GM19397 (cell line): ENCODE measurements around the gene WDR33.
A peak's percentile ranks its signal among the peaks of the same experiment; 100 is the strongest.
"Not testable (repeated sequence)": the region's sequence is repeated elsewhere in the genome, so short reads cannot be mapped to it uniquely, and the experiment has no call there.

Source experiments
- ATAC-seq: cut with Tn5 transposase; IDR thresholded peaks from one replicate; pipeline ENCODE4 v1.9.1; 2021; ENCODE audit warnings: mild to moderate bottlenecking, moderate library complexity; ENCODE audit not compliant: unreplicated experiment

Gene WDR33

DNA sequence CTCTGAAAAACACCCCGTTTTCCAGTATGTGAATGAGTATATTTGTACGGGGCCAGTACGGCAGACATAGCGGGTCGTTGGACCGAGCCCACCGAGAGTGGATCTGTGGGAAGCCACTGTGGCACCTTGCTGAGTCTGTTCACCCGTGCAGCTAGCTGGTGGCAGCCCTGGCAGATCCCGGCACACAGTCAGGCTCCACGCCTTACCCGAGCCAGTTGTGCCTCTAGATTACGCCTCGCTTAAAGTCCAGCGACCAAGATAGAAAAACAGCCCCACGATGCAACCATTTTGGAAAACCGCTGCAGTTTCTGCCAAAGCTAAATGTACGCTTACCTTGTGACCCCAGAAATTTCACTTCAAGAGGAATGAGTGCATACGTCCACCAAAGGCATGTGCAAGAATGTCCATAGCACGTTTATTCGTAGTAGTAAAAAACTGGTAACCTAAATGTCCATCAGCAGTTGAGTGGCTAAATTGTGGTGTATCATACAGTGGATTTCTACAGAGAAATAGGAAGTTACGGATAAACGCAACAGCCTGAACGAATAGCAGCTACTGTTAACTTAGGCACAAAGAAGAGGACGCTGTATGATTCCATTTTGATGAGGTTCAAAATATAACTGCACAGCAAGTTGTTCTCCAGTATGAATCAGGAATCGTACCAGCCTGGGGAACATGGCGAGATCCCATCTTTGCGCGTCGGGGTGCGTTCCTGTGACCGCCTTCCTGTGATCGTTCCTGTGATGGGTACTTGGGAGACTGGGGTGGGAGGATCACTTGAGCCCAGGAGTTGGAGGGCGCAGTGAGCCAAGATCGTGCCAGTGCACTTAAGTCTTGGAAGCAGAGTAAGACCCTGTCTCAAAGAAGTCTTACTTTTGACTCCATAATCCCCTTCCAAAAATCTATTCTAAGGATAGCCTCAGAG, 688 bp upstream of the WDR33 start:
- peak; percentile 32 for ATAC-seq

DNA sequence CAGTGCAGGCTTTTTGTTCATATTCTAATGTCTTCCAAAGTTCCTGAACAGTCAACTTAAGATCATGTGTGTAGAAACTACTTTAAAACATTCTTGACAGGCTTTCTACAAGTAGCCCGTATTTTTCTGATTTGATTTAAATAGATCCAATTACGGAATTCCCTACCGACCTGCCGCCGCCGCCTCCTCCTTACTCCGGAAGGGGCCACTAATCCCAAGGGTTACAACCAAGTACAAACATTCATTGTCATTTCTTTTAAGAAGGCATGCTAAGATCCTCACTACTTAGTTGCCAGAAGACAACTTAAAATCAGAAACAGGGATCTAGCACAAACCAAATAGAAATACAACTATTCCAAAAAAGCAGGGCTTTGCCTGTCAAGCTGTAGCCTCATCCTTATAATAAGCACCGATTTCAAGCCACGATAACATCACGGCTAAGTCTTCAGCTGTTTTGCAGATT, 784 bp downstream of the WDR33 start:
- ATAC-seq: no peak

DNA sequence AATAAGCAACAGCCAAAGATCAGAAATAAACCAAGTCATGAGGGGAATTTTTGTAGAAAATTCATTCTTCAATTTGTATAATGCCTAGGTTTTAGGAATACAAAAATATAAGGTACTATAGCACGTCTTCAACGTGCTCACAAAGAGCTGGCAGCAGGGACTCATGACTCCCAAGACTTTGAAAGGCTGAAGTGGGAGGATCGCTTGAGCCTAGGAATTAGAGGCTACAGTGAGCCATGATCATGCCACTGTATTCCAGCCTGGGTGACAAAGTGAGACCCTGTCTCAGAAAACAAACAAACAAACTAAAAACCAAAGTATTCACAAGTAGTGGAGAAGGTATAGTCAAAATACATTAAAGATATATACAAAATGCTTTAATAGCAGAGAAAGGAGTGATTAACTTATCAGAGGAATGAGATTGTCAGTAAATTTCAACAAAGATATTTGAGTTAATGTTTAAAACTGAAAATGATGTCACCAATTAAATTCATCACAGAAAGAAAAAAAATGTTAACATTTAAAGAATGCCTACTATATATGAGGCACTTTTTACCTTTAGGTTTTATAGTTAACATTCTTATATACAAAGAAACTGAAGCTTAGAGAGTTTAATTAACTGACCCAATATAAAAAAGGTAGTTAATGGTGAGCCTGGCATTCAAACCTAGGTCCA, 3.2 kb downstream of the WDR33 start:
- ATAC-seq: no peak

DNA sequence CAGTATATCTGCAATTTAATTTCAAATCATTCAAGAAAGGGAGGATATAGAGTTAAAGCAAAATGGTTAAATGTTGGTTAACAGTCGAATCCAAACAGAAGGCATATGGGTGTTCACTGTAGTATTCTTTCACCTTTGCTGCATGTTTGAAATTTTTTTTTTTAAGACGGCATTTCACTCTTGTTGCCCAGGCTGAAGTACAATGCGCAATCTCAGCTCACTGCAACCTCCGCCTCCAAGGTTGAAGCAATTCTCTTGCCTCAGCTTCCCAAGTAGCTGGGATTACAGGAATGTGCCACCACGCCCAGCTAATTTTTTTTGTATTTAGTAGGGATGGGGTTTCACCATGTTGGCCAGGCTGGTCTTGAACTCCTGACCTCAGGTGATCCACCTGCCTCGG, 4.1 kb downstream of the WDR33 start:
- ATAC-seq: not testable (repeated sequence)

DNA sequence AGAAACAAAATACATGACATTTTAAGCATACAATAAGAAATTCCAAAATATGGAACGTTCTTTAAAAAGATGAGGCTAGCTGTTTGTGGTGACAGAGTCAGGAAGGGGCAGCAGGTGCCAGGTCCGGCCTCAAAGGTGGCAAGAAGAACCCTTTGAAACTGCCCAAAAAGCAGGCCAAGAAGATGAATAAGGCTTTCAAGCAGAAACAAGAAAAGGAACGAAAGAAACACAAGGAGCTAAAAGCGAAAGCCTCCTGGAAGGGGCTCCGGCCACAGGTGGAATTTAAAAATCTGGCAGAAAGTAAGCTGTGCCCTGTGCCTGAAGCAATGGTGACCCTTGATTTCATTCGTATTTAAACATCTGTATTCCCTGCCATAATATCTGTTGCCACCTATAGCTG, 5.5 kb downstream of the WDR33 start:
- no peak for ATAC-seq

DNA sequence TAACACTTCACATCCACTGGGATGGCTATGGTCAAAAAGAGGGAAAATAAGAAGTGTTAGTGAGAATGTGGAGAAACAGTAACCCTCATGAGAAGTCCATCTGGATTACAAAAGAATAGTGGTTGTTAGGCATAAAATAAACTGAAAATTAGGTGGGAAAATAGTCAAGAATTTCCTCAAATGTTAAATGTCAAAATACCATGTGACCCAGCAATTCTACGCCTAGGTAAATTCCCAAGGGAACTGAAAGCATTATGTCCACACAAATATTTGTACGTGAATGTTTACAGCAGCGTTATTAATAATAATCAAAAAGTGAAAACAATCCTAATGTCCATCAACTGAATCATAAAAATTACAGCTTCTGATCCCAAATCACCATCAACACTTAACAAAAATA, 11.0 kb downstream of the WDR33 start:
- ATAC-seq: no peak

DNA sequence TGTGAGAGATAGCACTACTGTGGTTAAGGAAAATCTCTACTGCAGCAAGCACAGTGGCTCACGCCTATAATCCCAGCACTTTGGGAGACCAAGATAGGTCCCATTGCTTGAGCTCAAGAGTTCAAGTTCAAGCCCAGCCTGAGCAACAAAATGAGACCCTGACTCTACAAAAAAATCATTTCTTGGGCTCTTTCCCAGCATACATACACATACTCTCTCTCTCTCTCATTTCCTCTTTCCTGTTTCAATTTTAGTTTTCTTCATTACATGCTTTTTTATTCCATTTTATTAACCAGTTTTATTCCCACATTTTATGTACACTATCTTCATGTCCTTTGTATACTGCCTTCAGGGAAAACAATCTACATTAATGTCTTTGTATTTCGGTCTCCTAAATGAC, 14.6 kb downstream of the WDR33 start:
- no peak for ATAC-seq

DNA sequence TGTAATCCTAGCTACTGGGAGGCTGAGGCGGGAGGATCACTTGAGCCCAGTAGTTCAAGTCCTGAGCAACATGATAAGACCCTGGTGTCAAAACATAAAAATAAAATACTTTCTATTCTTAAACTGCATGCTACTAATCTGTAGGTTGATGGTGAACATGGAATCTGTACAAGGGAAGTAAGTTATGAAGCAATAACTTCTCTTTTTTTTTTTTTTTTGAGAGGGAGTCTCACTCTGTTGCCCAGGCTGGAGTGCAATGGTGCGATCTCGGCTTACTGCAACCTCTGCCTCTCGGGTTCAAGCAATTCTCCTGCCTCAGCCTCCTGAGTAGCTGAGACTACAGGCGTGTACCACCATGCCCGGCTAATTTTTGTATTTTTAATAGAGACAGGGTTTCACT, 16.1 kb downstream of the WDR33 start:
- not testable (repeated sequence) for ATAC-seq

DNA sequence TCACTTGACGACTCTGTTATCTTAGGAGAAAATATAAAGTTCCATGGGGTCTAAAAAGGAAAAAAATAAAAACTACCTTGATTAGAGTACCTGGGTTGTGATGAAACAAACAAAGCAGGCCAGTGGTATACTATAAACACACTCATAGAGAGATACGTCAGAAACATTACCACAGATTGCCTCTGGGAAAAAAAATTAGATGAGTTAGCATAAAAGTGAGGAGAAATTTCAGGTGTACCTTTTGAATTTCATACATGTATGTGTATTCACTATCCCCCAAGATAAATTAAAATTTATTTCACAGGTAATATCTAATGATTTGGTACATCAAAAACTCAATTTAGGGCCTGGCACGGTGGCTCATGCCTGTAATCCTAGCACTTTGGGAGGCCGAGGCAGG, 18.2 kb downstream of the WDR33 start:
- no peak for ATAC-seq

DNA sequence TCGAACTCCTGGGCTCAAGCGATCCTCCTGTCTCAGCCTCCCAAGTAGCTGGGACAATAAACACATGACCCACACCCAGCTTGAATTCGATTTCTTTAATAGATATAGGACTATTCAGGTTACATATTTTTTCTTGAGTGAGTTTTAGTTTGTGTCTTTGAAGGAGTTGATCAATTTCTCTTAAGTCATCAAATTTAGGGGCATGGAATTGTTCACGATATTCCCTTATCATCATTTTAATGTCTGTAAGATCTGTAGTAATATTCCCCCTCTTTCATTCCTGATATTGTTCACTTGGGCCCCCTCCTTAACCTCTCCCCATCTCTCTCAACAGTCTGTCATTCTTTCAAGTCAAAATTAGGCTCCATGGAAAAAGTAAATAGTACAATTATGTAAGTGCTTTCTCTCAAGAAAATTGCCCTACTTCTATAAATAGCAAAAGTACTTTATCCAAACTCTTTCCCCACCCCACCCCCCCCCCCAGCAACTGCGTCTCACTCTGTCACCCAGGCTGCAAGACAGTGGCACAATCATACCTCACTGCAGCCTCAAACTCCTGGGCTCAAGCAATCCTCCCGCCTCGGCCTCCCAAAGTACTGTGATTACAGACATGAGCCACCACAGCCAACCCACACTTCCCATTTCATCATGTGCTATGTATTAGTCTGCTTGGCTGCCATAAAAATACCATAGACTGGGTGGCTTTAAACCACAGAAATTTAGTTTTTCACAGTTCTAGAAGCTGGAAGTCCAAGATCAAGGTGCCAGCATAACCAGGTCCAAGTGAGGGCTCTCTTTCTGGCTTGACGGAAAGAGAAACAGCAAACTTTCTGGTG, 20.1 kb downstream of the WDR33 start:
- ATAC-seq: no peak

DNA sequence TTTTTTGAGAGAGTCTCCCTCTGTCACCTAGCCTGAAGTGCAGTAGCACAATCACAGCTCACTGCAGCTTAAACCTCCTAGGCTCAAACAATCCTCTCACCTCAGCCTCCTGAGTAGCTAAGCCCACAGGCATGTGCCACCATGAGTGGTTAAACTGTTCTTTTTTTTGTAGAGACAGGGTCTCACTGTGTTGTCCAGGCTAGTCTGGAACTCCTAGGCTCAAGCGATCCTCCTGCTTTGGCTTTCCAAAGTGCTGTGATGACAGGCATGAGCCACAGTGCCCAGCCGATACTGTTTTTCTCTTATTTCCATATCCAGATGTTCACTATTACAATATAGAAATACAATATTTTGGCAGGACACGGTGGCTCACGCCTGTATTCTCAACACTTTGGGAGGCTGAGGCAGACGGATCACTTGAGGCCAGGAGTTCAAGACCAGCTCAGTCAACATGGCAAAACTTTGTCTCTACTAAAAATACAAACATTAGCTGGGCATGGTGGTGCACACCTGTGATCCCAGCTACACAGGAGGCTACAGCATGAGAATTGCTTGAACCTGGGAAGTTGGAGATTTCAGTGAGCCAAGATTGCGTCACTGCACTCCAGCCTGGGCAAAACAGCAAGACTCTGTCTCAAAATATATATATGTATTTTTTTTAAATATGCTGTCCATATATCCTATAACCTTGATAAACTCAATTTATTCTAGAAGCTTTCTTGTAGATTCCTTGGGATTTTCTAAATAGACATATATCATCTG, 24.7 kb downstream of the WDR33 start:
- no peak for ATAC-seq

DNA sequence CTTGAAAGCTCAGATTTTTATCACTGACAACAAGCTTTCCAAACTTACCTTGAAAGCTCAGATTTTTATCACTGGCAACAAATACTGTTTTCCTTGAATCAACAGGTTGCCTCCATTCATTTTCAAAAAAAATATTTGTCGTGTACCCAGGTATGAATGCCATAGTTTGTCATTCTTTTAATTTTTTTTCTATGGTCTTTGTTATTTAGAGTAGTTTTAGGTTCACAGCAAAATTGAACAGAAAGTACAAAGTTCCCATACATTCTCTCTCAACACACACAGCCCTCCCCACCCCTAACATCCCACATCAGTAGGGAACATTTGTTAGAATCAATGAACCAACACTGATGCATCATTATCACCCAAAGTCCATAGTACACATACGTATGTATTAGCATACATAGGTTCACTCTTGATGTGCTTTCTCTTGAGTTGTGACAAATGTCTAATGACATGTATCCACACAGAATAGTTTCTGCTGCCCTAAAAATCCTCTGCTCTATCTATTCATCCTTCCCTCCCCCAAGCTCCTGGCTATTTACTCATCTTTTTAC, 25.9 kb downstream of the WDR33 start:
- no peak for ATAC-seq

DNA sequence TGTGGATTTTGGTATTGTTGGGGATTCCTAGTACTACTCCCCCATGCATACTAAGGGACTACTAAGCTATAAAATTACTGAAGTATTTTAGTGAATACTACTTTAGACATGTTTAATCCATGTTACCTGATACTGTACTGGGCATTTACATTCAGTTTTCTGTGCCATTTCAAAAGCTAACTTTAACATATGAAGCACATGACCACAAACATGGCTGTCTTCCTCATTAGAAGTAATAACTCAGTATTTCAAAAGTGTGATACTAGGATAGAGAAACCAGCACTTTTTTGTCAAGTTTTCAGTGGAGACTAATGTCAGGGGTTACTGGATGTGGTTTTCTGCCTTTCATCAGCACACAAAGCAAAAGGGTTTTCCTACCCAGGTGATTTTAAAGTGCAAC, 27.9 kb downstream of the WDR33 start:
- no peak for ATAC-seq

DNA sequence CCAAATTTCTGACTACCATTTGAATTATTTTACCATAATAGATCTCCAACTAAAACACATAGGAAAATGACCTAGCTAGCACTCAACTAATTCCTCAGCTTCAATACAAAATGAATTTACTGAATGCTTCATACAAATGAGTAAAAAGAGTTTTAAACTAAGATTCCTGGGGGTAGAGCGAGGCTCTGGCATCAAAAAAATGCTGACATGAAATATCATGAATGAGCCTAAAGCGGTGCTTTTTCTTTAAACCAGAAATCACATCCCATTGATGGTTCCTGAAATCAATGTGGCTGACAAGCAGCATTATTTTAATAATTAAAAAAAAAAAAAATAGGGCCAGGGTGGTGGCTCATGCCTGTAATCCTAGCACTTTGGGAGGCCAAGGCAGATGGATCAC, 32.1 kb downstream of the WDR33 start:
- ATAC-seq: no peak

DNA sequence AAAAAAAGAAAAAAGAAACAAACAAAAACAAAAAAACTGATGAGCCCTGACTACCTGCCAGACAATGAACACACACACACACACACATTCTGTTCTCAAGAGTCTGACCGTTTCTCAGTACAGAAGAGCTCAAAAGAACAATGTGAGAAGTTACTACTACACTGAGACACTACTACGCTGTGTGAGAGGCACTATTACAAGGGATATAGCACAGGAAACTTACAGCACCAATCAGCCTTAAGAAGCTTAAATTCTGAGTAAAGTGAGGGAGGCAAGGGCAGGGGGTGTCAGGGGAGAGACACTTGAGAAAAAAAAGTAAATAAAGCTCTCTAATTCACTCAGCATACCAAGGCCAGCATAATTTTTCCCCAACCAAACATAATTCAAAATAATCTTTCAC, 32.5 kb downstream of the WDR33 start:
- ATAC-seq: no peak

DNA sequence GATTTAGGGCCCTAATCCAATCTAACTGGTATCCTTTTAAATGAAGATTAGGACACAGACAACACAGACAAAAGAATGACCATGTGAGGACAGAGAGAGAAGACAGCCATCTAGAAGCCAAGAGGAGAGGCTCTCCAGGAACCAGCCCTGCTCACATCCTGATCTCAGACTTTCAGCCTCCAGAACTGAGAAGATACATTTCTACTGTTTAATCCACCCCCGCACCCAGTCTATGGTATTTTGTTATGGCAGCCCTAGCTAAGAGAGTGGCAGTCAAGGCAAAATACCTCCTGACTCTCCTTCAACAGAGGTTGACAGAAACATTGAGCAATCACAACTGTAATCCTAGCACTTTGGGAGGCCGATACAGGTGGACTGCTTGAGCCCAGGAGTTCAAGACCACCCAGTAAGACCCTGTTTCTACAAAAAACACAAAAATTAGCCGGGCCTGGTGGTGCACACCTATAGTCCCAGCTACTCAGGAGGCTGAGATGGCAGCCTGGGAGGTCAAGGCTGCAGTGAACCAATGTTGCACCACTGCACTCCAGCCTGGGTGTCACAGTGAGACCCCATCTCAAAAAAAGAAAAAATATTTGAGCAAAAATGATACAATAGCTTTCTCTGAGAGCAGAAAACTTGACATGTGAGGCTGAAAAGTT, 34.7 kb downstream of the WDR33 start:
- ATAC-seq: no peak

DNA sequence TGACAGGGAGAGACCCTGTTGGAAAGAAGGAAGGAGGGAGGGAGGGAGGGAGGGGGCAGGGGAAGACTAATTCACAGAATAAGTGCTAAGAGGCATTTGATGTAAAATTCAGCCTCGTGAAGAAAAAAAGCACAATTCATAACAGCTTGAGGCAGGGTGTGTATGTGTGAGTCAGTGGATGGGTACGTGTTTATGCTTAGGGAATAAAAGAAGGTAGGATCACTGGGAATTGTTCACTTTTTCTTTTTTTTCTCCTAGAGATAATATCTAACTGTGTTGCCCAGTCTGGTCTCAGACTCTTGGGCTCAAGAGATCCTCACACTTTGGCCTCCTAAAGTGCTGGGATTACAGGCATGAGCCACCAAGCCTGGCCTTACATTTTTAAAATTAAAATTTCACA, 39.2 kb downstream of the WDR33 start:
- no peak for ATAC-seq

DNA sequence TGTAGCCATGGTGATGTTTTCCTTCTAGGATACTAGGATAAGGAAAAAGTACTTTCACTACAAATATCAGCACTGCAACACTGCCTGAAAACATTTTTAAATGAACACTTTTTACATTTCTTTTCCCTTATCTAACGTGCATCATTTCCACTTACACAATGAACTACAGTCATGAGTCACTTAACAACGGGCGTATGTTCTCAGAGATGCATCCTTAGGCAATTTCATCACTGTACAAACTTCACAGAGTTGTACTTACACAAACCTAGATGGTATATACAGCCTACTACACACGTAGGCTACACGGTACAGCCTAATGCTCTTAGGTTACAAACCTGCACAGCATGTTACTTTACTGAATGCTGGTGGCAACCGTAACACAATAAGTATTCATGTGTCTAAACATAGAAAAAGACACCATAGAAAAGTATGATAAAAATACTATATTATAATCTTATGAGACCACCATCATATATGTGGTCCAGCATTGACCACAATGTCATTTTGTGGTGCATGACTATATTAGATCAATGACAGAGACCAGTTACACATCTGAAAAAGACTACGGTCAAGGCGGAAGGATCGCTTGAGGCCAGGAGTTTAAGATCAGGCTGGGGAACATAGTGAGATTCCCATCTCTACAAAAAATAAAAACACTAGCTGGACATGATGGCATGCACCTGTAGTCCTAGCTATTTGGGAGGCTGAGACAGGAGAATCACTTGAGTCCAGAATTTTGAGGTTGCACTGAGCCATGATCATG, 39.8 kb downstream of the WDR33 start:
- no peak for ATAC-seq

DNA sequence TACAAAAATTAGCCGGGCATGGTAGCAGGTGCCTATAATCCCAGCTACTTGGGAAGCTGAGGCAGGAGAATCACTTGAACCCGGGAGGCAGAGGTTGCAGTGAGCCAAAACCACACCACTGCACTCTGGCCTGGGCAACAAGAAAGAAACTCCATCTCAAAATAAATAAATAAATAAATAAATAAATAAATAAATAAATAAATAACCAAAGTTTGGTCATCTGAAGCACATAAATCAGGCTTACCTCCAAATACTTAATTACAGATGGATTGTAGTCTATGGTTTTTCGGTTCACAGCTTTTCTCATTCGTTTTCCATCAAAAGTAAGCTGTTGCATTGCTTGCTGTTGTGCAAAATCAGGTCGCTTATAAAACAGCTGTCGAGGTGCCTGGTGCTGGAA, 40.4 kb downstream of the WDR33 start:
- not testable (repeated sequence) for ATAC-seq
